ENCODE results near the gene AKAP8L.
A peak's percentile ranks its signal among the peaks of the same experiment; 100 is the strongest.

AKAP8L gene, protein sequence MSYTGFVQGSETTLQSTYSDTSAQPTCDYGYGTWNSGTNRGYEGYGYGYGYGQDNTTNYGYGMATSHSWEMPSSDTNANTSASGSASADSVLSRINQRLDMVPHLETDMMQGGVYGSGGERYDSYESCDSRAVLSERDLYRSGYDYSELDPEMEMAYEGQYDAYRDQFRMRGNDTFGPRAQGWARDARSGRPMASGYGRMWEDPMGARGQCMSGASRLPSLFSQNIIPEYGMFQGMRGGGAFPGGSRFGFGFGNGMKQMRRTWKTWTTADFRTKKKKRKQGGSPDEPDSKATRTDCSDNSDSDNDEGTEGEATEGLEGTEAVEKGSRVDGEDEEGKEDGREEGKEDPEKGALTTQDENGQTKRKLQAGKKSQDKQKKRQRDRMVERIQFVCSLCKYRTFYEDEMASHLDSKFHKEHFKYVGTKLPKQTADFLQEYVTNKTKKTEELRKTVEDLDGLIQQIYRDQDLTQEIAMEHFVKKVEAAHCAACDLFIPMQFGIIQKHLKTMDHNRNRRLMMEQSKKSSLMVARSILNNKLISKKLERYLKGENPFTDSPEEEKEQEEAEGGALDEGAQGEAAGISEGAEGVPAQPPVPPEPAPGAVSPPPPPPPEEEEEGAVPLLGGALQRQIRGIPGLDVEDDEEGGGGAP

DNA sequence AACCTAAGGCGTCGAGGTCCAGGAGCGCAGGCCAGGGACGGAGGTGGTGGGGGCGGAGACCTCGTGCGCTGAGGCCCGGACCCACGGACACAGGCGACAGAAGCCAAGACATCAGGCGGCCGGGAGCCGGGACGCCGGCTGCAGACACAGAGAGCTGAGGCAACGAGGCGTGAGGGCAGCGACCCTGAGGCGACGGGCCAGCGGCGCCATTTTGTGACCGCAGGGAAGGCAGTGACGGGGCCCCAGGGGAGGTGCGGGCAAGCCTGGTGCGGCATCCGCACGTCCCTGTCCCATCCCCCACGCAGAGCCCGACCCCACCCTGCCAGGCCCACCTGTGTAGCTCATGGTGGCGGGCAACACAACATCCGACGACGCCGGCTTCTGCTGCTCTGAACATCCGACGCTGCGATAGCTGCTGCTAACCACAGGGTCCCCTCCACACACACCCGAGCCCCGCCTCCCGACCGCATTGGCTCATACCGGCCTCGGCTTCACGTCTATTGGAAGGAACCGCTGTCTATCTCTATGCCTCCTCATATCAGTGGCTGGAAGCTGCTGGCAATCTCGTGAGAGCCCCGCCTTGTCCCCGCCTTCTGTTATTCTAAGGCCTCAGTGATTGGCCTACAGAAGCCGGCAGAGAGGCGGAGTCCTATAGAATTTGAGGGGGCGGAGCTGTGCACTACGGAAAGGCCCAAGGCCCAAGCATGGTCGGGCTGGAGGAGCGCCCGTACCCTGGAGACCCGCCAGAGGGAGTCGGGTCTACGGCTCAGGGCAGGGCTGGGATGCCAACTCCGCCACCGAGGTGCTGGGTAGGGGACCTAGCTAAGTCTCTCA is at the start of gene AKAP8L:
Gene AKAP8L, minus strand, starts transcription at position 410 of the 834 bp plus-strand sequence. Its CDS starts 65 bp downstream, at position 345.
- DNase-seq (ENCODE audit: low spot score) = peak; percentile 100

DNA sequence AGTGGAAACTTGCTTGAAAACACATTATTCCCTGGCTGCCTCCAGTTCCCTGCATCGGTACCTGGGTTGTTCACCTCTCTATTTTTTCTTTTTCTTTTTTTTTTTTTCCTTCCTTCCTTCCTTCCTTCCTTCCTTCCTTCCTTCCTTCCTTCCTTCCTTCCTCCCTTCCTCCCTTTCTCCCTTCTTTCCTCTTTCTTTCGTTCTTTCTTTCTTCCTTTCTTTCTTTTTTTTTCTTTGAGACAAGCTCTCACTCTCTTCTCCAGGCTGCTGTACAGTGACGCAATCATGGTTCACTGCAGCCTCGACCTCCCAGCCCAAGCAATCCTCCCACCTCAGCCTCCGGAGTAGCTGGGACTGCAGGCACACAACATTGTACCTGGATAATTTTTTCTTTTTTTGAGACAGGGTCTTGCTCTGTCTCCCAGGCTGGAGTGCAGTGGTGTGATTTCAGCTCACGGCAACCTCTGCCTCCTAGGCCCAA is 49.0 kb upstream of the AKAP8L start:
- no peak for DNase-seq (ENCODE audit: low spot score)

DNA sequence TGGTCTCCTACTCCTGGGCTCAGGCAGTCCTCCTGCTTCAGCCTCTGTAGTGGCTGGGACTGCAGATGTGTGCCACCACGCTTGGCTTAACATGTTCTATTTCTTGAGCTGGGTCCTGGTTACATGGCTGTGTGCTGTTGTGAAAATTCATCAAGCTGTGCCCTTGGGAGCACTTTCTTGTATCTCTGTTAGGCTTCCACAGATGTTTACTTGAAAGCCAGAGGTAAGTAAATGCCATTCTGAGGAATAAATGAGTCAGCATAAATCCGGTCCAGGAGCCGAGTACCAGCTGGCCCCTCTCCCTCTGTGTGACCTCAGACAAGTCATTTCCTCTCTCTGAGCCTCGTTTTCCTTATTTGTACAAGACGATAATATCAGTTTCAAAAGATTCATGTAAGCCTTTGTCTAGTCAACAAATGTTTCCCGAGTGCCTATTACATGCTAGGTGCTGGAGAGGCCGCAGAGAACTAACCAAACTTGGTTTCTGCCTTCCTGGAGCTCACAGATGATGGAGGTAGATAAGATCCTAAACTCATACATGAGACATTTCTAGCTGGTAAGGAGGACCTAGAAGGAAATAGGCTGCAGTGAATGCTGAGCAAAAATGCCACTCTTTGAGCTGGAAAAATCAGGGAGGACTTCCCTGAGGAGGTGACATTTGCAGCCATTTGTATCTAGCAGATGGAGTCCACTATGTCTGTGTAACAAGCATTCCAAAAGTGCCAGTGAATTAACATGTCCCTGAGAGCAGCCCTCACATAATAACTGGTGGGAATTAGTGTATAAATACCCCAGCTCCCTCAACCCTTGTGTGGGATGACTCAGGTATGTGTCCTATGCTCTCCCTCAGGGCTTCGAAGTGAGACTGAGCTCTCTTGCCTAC is 48.3 kb upstream of the AKAP8L start:
- DNase-seq (ENCODE audit: low spot score) = no peak

DNA sequence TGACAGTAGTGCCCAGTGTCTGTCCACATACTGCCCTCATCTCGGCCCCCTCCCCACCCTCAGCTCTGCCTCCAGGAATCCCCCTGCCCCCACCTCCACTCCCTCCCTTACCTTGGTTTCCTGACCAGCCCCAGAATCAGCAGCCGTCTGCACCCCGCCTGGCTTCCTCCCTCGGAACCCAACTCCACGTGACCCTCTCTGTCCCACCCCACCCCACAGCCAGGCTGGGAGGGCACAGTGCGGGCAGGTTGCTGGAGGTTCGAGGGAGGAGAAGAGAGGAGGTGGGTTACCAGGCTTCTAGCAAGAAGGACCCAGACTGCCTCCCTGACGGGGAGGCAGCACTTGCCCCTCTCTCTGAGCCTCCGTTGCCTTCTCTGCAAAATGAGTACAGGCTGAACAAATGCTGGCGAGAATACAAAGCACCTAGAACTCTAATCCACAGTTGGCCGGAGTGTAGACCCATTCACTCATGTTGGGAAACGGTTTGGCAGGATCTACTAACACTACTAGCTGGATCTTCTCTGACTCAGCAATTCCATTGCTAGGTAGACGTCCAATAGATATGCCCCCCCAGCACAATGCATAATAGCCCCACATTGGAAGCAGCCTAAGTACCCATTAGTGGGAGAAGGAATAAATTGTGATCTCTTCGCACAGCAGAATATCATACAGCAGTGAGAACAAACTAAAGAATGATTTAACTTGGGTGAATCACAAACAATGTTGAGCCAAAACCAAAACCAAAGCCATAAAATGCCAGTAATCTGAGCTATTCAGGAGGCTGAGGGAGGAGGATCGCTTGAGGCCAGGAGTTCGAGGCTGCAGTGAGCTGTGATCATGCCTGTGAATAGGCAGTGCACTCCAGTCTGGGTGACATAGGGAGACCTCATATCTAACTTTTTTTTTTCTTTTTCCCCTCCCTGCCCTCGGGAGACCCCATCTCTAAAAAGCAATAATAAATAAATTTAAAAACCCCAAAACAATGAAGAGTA is 45.9 kb upstream of the AKAP8L start, which contains the start of gene RASAL3:
Gene RASAL3, minus strand, starts transcription at position 151 of the 992 bp plus-strand sequence. CDS start 186 bp downstream, outside the sequence.
- DNase-seq (ENCODE audit: low spot score) = no peak

DNA sequence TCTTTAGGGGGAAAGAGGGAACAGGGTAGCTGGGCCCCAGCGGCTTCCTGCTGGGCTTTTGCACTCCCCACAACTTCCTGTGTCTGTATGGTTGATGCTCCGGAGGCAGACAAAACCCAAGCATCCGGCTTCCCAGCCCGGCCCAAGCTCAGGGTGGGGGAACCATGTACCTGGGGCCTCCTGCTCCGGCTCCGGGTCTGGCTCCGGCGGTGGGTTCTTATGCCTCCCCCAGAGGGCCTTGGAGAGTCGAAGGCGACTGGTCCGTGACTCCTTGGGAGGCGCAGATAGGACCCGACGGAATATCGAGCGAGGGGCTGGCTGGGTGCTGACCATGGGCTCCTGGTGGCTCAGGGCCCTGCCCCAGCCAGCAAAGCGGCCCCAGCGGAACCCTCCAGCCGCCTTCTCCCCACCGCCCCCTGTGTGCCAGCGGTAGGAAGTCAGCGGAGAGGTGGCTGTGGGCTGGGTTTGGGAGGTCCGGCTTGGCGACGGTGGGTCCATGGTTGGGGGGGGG is 45.1 kb upstream of the AKAP8L start:
- no peak for DNase-seq (ENCODE audit: low spot score)

DNA sequence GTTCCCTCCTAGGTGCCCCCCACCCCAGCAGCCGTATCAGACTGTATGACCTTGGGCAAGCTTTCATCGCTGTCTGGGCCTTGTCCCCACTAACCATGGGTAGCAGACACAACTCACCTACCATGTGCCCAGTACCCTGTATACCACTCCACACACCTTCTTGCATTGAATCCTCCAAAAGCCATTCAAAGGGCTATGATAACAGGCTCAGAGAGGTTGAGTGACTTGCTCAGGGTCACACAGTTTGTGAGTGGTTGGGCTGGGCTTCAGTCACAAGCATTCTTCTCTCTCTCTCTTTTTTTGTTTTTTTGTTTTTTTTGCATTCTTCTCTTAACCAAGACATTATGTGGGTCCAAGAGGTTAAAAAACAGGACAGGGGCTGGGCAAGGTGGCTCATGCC is 42.9 kb upstream of the AKAP8L start:
- DNase-seq (ENCODE audit: low spot score) = no peak

DNA sequence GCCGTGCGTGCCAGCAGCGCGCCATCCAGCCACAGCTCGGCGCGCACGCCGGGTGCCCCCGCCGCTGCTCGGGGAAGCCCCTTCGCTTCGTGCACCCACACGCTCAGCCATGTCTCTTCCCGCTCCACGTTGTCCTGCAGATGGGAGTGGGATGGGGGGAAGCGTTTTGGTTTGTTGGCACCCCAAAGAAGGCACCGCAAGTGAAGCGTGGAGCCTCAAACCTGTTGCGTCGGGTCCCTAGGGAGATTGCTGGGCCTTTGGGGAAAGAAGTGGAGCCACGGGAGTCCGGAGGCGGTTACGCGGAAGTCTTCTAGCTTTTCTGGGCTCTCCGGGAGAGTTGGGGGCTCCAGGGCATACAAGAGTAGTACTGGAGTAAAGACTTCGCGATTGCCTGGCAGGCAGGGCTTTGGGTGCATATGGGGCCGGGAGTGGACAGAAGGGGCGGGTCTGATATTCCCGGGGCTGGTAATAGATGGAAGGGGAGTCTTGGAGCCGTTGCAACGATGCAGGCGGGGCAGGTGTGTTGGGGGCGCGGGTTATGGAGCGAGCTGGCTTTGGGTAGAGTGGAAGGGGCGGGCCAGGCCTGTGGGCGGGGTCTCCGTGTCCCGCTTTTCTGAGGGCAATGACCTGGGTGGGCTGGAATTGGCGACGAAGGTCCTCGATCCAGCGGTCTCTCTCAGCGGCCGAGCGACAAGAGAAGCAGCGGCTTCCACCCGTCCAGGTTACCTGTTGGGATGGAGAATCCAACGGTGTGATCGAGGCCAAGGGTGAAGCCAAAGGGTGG is 39.1 kb upstream of the AKAP8L start:
- no peak for DNase-seq (ENCODE audit: low spot score)

DNA sequence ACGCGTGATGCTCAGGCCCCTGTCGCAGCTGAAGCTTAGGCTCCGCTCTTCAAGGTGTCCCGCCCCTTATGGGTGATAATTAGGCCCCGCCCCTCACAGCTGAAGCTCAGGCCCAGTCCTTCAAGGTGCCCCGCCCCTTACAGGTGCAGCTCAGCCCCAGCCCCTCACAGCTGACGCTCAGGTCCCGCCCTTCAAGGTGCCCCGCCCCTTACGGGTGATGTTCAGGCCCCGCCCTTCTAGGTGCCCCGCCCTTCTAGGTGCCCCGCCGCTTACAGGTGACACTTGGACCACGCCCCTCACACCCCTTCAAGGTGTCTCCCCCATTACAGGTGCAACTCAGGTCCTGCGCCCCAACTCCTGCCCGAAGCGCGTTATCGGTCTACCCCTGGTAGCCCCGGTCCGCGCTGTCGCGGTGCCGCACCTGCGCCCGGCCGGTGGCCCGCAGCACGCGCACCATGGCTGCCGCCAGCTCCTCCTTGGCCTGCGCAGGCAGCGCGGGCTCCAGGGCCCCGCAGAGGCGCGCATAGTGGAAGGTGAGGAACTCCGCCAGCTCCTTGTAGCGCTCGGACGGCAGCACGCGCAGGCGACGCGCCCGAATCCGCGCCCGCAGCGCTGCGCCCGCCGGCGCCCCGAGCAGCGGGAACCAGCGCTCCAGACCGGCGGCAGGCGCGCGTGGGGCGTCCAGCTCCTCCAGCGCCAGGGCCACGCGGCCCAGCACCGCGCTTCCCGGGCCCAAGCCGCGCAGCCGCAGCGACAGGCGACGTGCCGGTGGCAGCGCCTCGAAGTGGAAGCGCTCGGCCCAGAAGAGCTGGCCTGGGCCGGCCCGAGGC is 38.3 kb upstream of the AKAP8L start:
- no peak for DNase-seq (ENCODE audit: low spot score)

DNA sequence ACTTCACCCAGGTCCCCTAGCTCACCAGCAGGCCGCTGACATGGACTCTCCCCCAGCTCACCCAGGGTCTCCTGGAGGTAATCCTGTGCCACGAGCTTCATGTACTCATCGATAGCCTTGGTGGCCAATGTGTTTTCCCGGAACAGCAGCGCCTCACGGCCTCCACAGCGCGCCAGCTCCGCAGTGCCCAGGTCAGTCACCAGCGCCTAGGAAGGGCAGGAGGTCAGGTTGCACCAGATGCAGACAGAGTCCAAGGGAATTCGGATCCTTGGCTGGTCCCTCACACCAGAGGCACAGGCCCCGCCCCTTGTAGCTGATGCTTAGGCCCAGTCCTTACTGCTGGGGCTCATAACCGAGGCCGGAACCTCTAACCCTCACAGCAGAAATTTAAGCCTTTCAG is 37.7 kb upstream of the AKAP8L start:
- no peak for DNase-seq (ENCODE audit: low spot score)

DNA sequence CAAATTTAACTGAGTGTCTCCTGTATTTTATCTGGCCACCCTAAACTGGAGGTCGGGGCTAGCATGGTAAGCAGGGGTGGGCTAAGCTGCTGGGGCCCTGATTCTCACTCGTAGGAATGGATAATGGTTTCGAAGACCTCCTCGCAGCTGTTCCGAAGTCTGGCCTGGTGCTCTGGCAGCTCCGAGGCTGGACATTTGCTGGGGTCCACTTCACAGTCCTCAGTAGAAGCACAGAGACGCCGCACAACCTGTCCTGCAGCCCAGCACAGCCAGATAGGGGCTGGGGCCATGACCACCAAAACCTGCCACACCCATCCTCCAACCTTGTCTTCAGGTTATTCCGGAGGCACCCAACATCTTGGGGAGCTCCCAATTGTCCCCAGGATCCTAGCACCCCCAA is 37.2 kb upstream of the AKAP8L start:
- no peak for DNase-seq (ENCODE audit: low spot score)

DNA sequence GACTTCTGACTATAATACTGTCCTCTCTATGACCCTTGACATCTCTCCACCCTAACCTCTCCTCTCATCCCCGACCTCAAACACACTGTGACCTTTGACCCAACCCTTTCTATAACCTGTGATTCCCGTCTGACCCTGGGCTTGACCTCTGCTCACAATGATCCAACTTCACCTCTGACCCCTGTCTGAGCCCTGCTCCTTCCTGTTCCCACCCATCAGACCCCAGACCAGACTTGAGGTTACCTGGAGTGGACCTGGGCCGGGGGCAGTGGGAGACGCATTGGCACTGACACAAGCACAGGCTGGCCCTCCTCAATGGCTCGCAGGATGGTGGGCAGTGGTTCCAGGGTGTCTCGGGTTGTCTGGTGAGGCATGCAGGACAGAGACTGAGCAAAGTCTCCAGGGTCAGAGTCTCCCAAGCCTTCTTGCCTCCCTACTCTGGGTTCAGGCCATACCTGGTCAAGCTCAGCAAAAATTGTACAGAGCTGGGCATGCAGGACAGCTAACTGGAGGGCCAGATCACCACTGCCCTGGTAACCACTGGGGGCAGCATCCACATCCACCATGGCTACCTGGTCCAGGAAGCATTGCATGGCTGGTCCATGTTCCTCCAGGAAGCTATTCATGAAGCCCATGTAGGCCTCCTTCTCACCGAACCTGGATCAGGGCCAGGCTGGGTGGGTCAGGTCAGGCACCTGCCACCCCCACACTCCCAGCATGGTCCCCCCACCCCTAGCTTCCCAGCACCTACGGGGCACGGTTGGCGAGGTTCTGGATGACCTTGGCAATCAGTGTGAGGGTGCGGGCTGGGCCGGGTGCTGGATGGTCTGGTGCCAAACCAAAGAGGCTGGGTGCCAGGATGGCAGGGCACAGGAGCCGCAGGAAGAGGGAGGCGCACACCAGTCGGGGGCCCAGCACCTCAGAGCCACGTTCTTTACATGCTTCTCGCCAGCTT is 35.4 kb upstream of the AKAP8L start:
- no peak for DNase-seq (ENCODE audit: low spot score)

DNA sequence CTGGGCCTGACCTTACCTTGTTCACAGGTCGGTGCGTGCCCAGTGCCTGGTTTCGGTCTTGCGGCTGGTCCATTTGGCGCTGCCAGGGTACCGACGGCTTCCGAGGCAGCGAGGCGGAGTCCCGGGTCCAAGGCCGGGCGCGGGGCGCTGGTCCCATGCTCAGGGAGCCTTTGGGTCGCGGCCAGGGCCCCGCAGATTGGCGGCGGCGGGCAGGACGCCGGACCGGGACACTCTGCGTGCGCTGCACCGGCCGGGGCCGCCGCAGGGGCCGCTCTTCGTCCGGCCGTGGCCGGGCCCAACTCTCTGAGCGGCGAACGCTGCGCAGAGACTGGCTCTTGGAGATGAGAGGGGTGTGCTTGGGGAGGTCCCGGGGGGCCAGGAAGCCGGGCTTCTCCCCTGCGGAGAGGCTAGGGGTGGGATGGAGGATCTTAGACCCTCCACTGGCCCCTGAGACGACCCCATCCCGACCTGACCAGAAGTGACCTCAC is 34.3 kb upstream of the AKAP8L start:
- DNase-seq (ENCODE audit: low spot score) = peak; percentile 78

DNA sequence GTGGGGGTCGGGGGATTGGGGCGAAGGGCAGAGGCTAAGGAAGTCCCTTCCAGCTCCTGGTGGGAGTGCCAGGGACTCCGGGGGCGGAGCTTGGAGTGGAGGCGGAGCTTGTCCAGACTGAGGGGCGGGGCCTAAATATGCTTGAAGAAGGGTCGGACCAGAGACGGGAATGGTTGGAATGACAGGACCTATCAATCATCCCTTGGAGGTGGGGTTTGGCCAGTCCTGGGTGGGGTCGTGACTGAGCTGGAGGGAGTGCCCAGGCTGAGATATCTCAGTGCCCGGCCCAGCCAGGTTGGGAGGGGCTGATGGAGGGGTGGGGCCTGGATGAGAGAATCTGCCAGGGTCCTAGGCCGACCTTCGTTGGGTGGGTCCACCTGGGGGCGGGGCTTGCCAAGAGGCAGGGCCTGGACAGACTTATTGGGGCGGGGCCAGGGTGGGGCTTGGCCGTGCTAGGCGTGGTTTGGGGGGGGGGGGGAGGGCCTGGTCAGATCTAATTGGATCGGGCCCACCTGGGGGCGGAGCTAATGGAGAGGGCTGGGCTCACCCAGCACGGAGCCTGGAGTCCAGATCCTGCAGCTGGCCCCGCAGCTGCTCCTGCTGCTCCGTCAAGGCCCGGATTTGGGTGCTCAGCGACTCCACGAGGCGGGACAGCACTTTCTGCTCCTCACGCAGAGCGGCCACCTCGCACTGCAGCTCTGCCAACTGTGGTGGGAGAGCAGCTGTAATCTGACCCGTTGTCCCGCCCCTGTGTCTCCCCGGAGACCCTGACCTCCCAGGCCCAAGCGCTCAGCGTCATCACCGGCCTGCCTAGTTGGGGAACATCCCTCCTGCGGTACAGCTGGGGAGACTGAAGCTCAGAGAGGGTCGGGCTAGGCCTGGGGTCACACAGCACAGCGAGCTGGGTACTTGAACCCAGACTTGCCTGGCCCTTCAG is 33.6 kb upstream of the AKAP8L start:
- DNase-seq (ENCODE audit: low spot score) = peak; percentile 96

DNA sequence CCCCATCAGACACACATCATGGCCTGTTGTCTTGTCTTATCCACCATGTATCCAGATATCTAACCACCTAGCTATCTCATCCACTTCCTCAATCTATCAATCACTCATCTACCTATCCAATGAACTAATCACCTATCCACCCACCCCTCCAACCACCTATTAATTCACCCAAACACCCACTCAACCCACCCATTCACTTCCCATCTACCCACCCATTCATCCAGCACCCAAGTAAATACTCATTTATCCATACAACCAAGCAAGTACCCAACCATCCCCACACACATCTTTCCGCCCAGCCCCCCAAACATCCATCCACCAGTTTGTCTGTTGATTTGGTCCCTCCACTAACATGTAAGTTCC is 31.7 kb upstream of the AKAP8L start:
- no peak for DNase-seq (ENCODE audit: low spot score)

DNA sequence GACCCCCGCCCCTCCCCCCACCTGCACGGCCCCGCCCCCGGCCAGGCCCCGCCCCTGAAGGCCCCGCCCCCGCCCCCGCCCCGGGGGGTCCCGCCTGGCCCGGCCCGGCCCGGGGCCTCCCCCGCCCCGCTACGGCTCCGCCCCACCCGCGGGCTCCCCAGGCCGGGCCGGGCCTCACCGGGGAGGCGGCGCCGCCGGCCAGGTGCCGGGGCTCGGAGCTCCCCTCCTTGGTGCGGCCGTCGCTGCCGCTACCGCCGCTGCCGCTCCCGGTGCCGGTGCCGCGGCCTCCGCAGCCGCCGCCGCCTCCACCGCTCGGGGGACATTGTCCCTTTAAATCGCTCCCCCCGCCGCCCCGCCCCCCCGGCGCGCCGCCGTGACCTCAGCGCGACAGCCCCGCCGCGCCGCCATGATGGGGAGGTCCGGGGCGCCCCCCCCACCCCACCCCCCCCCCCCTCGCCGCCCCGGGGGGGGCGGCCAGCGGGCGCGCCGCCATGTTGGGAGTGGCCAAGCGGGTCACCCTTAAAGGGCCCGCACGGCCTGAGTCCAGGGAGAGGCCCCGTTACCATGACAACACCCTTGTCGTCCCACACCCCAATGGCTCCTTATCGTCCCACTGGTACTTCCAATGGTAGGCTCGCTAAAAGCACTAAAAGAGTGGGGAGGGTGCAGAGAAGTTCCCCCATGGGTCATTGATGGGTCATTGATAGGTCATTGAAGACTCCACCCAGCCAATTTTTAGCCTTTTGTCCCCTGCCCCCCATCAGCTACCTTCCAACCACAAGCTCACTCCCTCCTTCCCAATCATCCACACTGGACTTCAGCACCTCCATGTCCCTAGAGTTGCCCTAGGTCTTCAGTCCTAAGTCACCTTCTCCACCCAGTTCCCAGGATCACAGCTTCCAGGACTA is 31.1 kb upstream of the AKAP8L start, which contains the start of gene WIZ:
Gene WIZ, minus strand, starts transcription at position 337 of the 908 bp plus-strand sequence. CDS start 1,649 bp downstream, outside the sequence.
- peak; percentile 95 for DNase-seq (ENCODE audit: low spot score)

Measured in hepatic stellate cell (primary cell).